GM12878 (cell line): ENCODE data around the gene ECSIT. TPM values are rescaled to one million over a fixed set of nuclear protein-coding genes. Genes with fewer than 3 reads are reported as not detected.

Source experiments
- BMI1 ChIP-seq: fragments of 450-650 bp; IDR thresholded peaks from 2 replicates; pipeline ENCODE4 v1.6.1; 2016; ENCODE audit warnings: mild to moderate bottlenecking, moderate library complexity, borderline replicate concordance
- HDGF ChIP-seq: fragments of 450-650 bp; IDR thresholded peaks from 2 replicates; pipeline ENCODE4 v1.6.1; 2016; ENCODE audit warnings: antibody characterized with exemption
- IRF5 ChIP-seq: fragments of 450-650 bp; IDR thresholded peaks from 2 replicates; pipeline ENCODE4 v1.6.1; 2017; ENCODE audit warnings: borderline replicate concordance
- MLLT1 ChIP-seq: fragments of 450-650 bp; IDR thresholded peaks from 2 replicates; pipeline ENCODE4 v1.6.1; 2016; ENCODE audit warnings: mild to moderate bottlenecking
- MTA3 ChIP-seq: IDR thresholded peaks from 2 replicates; pipeline ENCODE4 v1.6.1; 2012; ENCODE audit warnings: low read length, inconsistent platforms, borderline replicate concordance
- NFYA ChIP-seq: IDR thresholded peaks from 2 replicates; pipeline ENCODE4 v1.6.1; 2011; ENCODE audit warnings: low read depth, mild to moderate bottlenecking, low read length, improper control_type of control experiment, borderline replicate concordance
- TCF3 ChIP-seq: IDR thresholded peaks from 2 replicates; pipeline ENCODE4 v1.6.1; 2012; ENCODE audit warnings: low read depth, mild to moderate bottlenecking, low read length, borderline replicate concordance; ENCODE audit not compliant: insufficient read depth
- WRNIP1 ChIP-seq: IDR thresholded peaks from 2 replicates; pipeline ENCODE4 v1.6.1; 2011; ENCODE audit warnings: low read depth, low read length, improper control_type of control experiment, borderline replicate concordance
- ZBTB11 ChIP-seq: fragments of 450-650 bp; formaldehyde crosslinking; IDR thresholded peaks from 2 replicates; pipeline ENCODE4 v1.5.0; 2022; ENCODE audit warnings: mild to moderate bottlenecking, missing genetic modification characterization
- ZNF622 ChIP-seq: fragments of 450-650 bp; IDR thresholded peaks from 2 replicates; pipeline ENCODE4 v1.6.1; 2017; ENCODE audit warnings: mild to moderate bottlenecking, inconsistent platforms
- polyA plus RNA-seq, 11 experiments: library from polyadenylated mRNA; depleted of rRNA in 4 of 11; unstranded in 6 of 11; stranded (reverse) in 5 of 11; fragments of >200 nt; fragmentation: Nextera tagmentation in 4 of 11; fragmentation: Illumina TruSeq in 1 of 11; extraction: Ambion mirVana in 4 of 11; extraction: Trizol in 1 of 11; gene quantifications; 1 replicate in 1 of 11; 2 replicates in 10 of 11; pipeline versions ENCODE4 v1.2.1 to v1.2.3, GENCODE V29; 2011 to 2016; ENCODE audit warnings: inconsistent platforms in 2 of 11, missing spikeins in 2 of 11, low read depth in 1 of 11
- total RNA-seq, 4 experiments: library from RNA; depleted of rRNA in 3 of 4; stranded (reverse); fragments of >200 nt in 3 of 4; fragmentation: Illumina TruSeq in 1 of 4; extraction: Trizol in 1 of 4; gene quantifications; 2 replicates each; pipeline versions ENCODE4 v1.2.1 to v1.2.3, GENCODE V29; 2013 to 2021
- TF ChIP-seq, protein P1 (sequence below): fragments of 450-650 bp; IDR thresholded peaks from 2 replicates; pipeline ENCODE4 v1.6.1; 2017; ENCODE audit warnings: mild to moderate bottlenecking, low read depth, inconsistent platforms; ENCODE audit not compliant: poor library complexity, severe bottlenecking
- TF ChIP-seq, protein P2 (sequence below): IDR thresholded peaks from 2 replicates; pipeline ENCODE4 v1.6.1; 2012; ENCODE audit warnings: low read length, inconsistent platforms
- TF ChIP-seq, protein P3 (sequence below): IDR thresholded peaks from 2 replicates; pipeline ENCODE4 v1.6.1; 2011; ENCODE audit warnings: borderline replicate concordance, low read depth, mild to moderate bottlenecking, moderate library complexity, mixed read lengths, low read length; ENCODE audit not compliant: insufficient read depth; ENCODE audit errors: extremely low read length

ECSIT gene
- total and polyA plus RNA-seq, 10 of the 15 experiments (the other 5 are each of a cell fraction or from before 2014, with no cell fraction given), result 1.0 to 59.6 (median 41.3) TPM

- TF ChIP-seq, protein P1, sequence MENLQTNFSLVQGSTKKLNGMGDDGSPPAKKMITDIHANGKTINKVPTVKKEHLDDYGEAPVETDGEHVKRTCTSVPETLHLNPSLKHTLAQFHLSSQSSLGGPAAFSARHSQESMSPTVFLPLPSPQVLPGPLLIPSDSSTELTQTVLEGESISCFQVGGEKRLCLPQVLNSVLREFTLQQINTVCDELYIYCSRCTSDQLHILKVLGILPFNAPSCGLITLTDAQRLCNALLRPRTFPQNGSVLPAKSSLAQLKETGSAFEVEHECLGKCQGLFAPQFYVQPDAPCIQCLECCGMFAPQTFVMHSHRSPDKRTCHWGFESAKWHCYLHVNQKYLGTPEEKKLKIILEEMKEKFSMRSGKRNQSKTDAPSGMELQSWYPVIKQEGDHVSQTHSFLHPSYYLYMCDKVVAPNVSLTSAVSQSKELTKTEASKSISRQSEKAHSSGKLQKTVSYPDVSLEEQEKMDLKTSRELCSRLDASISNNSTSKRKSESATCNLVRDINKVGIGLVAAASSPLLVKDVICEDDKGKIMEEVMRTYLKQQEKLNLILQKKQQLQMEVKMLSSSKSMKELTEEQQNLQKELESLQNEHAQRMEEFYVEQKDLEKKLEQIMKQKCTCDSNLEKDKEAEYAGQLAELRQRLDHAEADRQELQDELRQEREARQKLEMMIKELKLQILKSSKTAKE, result no peak
- TF ChIP-seq HDGF, result peak; percentile 81
- TF ChIP-seq MLLT1, result no peak
- 0 out of 2 replicates have a peak, but pooled peaks have one; percentile 5 for TF ChIP-seq WRNIP1
- TF ChIP-seq BMI1, result no peak
- TF ChIP-seq ZNF622, result no peak
- TF ChIP-seq MTA3, result no peak
- TF ChIP-seq ZBTB11, result no peak
- TF ChIP-seq TCF3, result no peak
- TF ChIP-seq, protein P2, sequence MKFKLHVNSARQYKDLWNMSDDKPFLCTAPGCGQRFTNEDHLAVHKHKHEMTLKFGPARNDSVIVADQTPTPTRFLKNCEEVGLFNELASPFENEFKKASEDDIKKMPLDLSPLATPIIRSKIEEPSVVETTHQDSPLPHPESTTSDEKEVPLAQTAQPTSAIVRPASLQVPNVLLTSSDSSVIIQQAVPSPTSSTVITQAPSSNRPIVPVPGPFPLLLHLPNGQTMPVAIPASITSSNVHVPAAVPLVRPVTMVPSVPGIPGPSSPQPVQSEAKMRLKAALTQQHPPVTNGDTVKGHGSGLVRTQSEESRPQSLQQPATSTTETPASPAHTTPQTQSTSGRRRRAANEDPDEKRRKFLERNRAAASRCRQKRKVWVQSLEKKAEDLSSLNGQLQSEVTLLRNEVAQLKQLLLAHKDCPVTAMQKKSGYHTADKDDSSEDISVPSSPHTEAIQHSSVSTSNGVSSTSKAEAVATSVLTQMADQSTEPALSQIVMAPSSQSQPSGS, result 0 out of 2 replicates have a peak, but pooled peaks have one; percentile 37
- TF ChIP-seq, protein P3, sequence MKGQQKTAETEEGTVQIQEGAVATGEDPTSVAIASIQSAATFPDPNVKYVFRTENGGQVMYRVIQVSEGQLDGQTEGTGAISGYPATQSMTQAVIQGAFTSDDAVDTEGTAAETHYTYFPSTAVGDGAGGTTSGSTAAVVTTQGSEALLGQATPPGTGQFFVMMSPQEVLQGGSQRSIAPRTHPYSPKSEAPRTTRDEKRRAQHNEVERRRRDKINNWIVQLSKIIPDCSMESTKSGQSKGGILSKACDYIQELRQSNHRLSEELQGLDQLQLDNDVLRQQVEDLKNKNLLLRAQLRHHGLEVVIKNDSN, result no peak
- no peak for TF ChIP-seq NFYA
- TF ChIP-seq IRF5, result no peak
Measured at GRCh38 chr19:11535792-11536595, 7.1 kb upstream of the ECSIT start (continued).
